ENCODE data around the gene STC2. TPM values are rescaled to one million over a fixed set of nuclear protein-coding genes. Genes with fewer than 3 reads are reported as not detected.
"Not testable (repeated sequence)": the region's sequence is repeated elsewhere in the genome, so short reads cannot be mapped to it uniquely, and the experiment has no call there.

Gene STC2, protein sequence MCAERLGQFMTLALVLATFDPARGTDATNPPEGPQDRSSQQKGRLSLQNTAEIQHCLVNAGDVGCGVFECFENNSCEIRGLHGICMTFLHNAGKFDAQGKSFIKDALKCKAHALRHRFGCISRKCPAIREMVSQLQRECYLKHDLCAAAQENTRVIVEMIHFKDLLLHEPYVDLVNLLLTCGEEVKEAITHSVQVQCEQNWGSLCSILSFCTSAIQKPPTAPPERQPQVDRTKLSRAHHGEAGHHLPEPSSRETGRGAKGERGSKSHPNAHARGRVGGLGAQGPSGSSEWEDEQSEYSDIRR
- total RNA-seq = 1 to 10 TPM; 1.5 to 8.1 (median 2.0) TPM

DNA sequence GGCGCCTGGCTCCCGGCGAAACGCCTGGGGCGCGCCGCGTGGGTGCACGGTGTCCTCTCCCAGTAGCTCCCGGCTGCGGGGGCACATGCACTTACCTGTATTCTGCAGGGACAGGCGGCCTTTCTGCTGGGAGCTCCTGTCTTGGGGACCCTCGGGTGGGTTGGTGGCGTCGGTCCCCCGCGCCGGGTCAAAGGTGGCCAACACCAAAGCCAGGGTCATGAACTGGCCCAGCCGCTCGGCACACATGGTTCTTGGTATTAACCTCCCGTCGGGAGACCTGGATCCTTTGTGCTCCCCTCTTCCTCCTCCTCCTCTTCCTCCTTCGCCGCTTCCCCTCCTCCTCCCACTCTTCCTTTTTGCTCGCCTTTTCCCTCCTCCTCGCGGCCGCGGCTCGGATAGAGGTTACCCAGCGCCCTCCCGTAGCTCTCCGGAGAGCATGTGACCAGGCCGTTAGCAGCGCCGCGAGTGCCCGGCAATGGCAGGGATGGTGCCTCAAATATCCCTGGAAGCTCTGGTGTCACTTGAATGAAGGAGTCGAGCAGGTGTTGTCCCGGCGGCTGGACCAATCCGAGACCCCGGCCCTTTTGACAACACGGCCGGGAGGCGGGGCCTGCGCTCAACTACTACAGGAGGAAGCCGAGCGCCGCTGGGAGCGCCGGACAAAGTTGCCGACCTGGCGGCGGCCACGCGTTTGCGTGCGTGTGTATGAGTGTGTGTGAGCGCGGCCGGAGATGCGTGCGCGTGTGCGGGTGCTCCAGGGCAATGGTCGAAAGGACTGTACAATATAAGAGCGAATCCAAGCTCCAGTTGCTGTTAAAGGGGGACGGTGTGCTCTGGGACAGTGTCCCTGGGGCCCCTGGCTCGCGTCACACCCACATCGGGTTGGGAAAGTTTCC, at the start of gene STC2:
TSS of gene STC2 (minus strand) at position 467 of the 896 bp plus-strand sequence. CDS start at position 246, 221 bp downstream.
- H3K9me3 ChIP-seq = no peaks in the 10 kb centered on the region
- peaks cover 31 to 52% (median 48%) of the 10 kb centered on the region in 4 donors for H3K4me1 ChIP-seq
- intact Hi-C loops (cut with DNase I; ENCODE audit: low total_unique reads) = no loop called here
- in situ Hi-C loops (cut with MboI; ENCODE audit: low pct_ligation_motif_present in 1 of 4, low pct_unique_long_range_greater_than_20kb in 1 of 4, low sequenced_read_pairs in 3 of 4) = no loop called here
- WGBS, 2 donors (ENCODE audit: low coverage in 1 of 2) = 3% methylated on average over 48 of the region's 72 CpGs; no CpG with 5 or more reads in 1 of the 2 donors
- DNase-seq = peak; percentile 26
- peak within 1 kb of the TSS; percentile 8 to 48 (median 22) for H3K4me3 ChIP-seq
- TF ChIP-seq, protein P1, sequence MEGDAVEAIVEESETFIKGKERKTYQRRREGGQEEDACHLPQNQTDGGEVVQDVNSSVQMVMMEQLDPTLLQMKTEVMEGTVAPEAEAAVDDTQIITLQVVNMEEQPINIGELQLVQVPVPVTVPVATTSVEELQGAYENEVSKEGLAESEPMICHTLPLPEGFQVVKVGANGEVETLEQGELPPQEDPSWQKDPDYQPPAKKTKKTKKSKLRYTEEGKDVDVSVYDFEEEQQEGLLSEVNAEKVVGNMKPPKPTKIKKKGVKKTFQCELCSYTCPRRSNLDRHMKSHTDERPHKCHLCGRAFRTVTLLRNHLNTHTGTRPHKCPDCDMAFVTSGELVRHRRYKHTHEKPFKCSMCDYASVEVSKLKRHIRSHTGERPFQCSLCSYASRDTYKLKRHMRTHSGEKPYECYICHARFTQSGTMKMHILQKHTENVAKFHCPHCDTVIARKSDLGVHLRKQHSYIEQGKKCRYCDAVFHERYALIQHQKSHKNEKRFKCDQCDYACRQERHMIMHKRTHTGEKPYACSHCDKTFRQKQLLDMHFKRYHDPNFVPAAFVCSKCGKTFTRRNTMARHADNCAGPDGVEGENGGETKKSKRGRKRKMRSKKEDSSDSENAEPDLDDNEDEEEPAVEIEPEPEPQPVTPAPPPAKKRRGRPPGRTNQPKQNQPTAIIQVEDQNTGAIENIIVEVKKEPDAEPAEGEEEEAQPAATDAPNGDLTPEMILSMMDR (IDR thresholded peaks at IDR 0.05) = no peak
- no peak for TF ChIP-seq POLR2AphosphoS5 (IDR thresholded peaks at IDR 0.05)
- no peak for TF ChIP-seq EP300 (IDR thresholded peaks at IDR 0.05; ENCODE audit: low read depth)
- no peak for TF ChIP-seq POLR2A (IDR thresholded peaks at IDR 0.05)
- H3K27me3 ChIP-seq = peaks cover 84% of the 10 kb centered on the region
- peak within 1 kb of the TSS in 1 of 4 donors; percentile 13 for H3K27ac ChIP-seq
- no peaks in the 10 kb centered on the region for H3K36me3 ChIP-seq

DNA sequence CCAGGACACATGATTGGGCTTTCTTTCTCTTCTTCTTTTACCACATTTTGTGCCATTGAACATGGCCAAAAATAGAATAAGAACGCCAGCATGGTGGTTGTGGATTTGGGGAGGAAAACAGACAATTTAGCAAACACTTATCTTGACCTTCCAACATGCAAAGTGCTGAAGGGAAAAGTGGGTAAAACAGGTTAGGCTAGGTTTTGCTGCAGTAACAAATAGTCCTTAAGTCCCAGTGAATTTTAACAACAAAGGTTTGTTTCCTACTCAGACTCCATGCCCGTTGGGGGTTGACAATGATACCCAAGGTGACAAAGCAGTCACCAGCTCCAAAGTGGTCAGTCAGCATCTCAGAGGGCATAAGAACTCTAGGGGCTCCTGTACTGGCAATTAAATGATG, 43.2 kb upstream of the STC2 start:
- no peaks in the 10 kb centered on the region for H3K9me3 ChIP-seq

DNA sequence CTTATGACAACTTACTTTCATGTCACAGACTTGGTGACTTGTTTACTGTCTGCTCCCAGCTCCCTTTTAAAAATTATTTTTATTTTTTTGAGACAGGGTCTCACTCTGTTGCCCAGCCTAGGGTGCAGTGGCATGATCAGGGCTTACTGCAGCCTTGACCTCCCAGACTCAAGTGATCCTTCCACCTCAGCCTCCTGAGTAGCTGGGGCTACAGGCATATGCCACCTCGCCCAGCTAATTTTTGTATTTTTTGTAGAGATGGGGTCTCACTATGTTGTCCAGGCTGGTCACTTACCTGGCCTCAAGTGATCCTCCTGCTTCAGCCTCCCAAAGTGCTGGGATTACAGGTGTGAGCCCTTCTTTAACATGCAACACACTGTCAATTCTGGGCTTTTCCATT, 35.2 kb upstream of the STC2 start:
- H3K9me3 ChIP-seq; H3K4me3 ChIP-seq; intact Hi-C loops (cut with DNase I; ENCODE audit: low total_unique reads); H3K27me3 ChIP-seq; H3K36me3 ChIP-seq; H3K4me1 ChIP-seq; H3K27ac ChIP-seq; in situ Hi-C loops (cut with MboI; ENCODE audit: low pct_ligation_motif_present in 1 of 4, low pct_unique_long_range_greater_than_20kb in 1 of 4, low sequenced_read_pairs in 3 of 4); DNase-seq: not testable (repeated sequence)
- WGBS, 2 donors (ENCODE audit: low coverage in 1 of 2) = 46 to 57% methylated on average over 1 of the region's 1 CpG

More for the DNA sequence above, 43.2 kb upstream of the STC2 start:
- intact Hi-C loops (cut with DNase I; ENCODE audit: low total_unique reads) (no loop called here), in situ Hi-C loops (cut with MboI; ENCODE audit: low pct_ligation_motif_present in 1 of 4, low pct_unique_long_range_greater_than_20kb in 1 of 4, low sequenced_read_pairs in 3 of 4) (no loop called here)
- DNase-seq = no peak
- H3K36me3 ChIP-seq = no peaks in the 10 kb centered on the region
- 55 to 60% methylated on average over 1 to 2 of the region's 2 CpGs for WGBS, 2 donors (ENCODE audit: low coverage in 1 of 2)
- no peak for TF ChIP-seq POLR2A (IDR thresholded peaks at IDR 0.05)
- TF ChIP-seq, protein P1 (IDR thresholded peaks at IDR 0.05) = no peak
- TF ChIP-seq POLR2AphosphoS5 (IDR thresholded peaks at IDR 0.05) = no peak
- TF ChIP-seq EP300 (IDR thresholded peaks at IDR 0.05; ENCODE audit: low read depth) = no peak
- H3K27ac ChIP-seq = no peak overlapping the region
- no peak overlapping the region for H3K4me3 ChIP-seq
- no peaks in the 10 kb centered on the region for H3K4me1 ChIP-seq
- H3K27me3 ChIP-seq = no peaks in the 10 kb centered on the region

DNA sequence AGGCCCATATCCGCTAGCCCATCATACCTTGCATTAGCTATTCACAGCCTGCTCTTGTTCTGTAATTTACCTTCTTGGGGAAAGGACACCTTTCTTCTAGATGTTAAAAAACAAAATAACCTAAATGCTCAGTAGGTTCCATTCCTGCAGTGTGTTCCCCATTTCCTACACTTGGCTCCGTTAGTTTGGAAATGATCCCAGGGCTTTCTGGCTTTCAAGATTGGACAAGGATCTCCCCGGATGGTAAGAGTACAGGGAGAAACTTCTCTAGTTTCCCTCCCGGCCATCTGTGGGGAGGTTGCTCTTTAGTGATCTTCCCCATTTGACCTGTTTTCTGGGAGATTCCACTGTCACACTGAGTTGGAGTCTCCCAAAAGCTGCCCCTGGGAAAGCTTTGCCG, 27.3 kb upstream of the STC2 start:
- 65 to 70% methylated on average over 3 to 5 of the region's 5 CpGs for WGBS, 2 donors (ENCODE audit: low coverage in 1 of 2)
- TF ChIP-seq EP300 (IDR thresholded peaks at IDR 0.05; ENCODE audit: low read depth) (no peak), POLR2AphosphoS5 (IDR thresholded peaks at IDR 0.05) (no peak), POLR2A (IDR thresholded peaks at IDR 0.05) (no peak)
- TF ChIP-seq, protein P1 (IDR thresholded peaks at IDR 0.05) = no peak
- Histone ChIP-seq H3K9me3 (no peaks in the 10 kb centered on the region), H3K27me3 (peaks cover 7% of the 10 kb centered on the region), H3K4me3 (no peak overlapping the region), H3K27ac (no peak overlapping the region), H3K36me3 (no peaks in the 10 kb centered on the region), H3K4me1 (no peaks in the 10 kb centered on the region)
- intact Hi-C loops (cut with DNase I; ENCODE audit: low total_unique reads) (no loop called here), in situ Hi-C loops (cut with MboI; ENCODE audit: low pct_ligation_motif_present in 1 of 4, low pct_unique_long_range_greater_than_20kb in 1 of 4, low sequenced_read_pairs in 3 of 4) (no loop called here)
- no peak for DNase-seq

All from transverse colon (tissue), 4 donors.